22Rv1 (cell line): Measurements from ENCODE around the gene ADAMTS17.

ENCODE experiments used
- ZFX ChIP-seq: fragments of 450-650 bp; IDR thresholded peaks from 2 replicates; pipeline ENCODE4 v1.6.1; 2017; ENCODE audit warnings: antibody characterized with exemption, borderline replicate concordance
- TF ChIP-seq, protein P1 (sequence below): fragments of 450-650 bp; IDR thresholded peaks from 2 replicates; pipeline ENCODE4 v1.5.1; 2017; ENCODE audit warnings: mild to moderate bottlenecking

DNA sequence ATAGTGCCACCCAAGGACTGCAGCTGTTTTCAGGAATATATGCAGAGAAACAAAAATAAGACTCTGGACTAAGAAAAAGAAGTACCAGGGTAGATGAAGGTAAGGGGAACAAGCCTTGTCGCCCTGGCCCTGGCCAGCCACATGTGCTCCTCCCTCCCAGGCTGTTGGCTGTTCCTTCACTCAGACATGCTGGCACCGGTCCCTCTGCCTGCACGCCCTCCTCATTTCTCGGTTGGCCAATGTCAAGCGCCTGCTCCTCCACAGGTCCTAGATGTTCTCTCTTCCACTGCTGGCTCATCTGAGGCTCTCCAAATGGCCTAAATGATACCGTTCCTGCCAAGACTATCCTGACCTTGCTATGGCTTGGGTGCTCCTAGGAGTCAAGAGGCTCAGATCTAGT is 320.1 kb downstream of the ADAMTS17 start:
- TF ChIP-seq, protein P1, sequence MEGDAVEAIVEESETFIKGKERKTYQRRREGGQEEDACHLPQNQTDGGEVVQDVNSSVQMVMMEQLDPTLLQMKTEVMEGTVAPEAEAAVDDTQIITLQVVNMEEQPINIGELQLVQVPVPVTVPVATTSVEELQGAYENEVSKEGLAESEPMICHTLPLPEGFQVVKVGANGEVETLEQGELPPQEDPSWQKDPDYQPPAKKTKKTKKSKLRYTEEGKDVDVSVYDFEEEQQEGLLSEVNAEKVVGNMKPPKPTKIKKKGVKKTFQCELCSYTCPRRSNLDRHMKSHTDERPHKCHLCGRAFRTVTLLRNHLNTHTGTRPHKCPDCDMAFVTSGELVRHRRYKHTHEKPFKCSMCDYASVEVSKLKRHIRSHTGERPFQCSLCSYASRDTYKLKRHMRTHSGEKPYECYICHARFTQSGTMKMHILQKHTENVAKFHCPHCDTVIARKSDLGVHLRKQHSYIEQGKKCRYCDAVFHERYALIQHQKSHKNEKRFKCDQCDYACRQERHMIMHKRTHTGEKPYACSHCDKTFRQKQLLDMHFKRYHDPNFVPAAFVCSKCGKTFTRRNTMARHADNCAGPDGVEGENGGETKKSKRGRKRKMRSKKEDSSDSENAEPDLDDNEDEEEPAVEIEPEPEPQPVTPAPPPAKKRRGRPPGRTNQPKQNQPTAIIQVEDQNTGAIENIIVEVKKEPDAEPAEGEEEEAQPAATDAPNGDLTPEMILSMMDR: no peak
- TF ChIP-seq ZFX: no peak
